SK-N-SH treated with all-trans-retinoic acid at 6 μM for 48 hours (cell line): ENCODE results near the gene ANKRD23.

Source experiments
- ATAC-seq: fragments of 200-7000 bp; cut with Tn5 transposase; 3 replicates; pipeline ENCODE4 v1.9.1; 2020; ENCODE audit warnings: mild to moderate bottlenecking, moderate library complexity
- BACH2 ChIP-seq: fragments of 250-450 bp; sonication (Bioruptor Pico); IDR thresholded peaks from 2 replicates; pipeline ENCODE4 v1.9.0; 2021; ENCODE audit warnings: mild to moderate bottlenecking, borderline replicate concordance
- CREB5 ChIP-seq: fragments of 250-450 bp; sonication (Bioruptor Pico); IDR thresholded peaks from 2 replicates; pipeline ENCODE4 v1.5.1; 2020; ENCODE audit warnings: low read depth, mild to moderate bottlenecking, moderate library complexity
- CSDC2 ChIP-seq: fragments of 250-450 bp; sonication (Bioruptor Pico); IDR thresholded peaks from 2 replicates; pipeline ENCODE4 v1.5.0; 2020; ENCODE audit warnings: mild to moderate bottlenecking, moderate library complexity
- CSRNP3 ChIP-seq: fragments of 250-450 bp; sonication (Bioruptor Pico); IDR thresholded peaks from 2 replicates; pipeline ENCODE4 v1.5.1; 2021; ENCODE audit warnings: mild to moderate bottlenecking, moderate library complexity
- ESRRG ChIP-seq: fragments of 250-450 bp; sonication (Bioruptor Pico); IDR thresholded peaks from 2 replicates; pipeline ENCODE4 v1.6.1; 2021; ENCODE audit warnings: mild to moderate bottlenecking
- GLIS3 ChIP-seq: fragments of 250-450 bp; sonication (Bioruptor Pico); IDR thresholded peaks from 2 replicates; pipeline ENCODE4 v1.5.0; 2020; ENCODE audit warnings: mild to moderate bottlenecking, moderate library complexity
- ISL1 ChIP-seq: fragments of 250-450 bp; sonication (Bioruptor Pico); IDR thresholded peaks from 2 replicates; pipeline ENCODE4 v2.1.2; 2022; ENCODE audit warnings: mild to moderate bottlenecking, moderate library complexity
- OSR1 ChIP-seq: fragments of 250-450 bp; sonication (Bioruptor Pico); IDR thresholded peaks from 2 replicates; pipeline ENCODE4 v1.8.0; 2022; ENCODE audit warnings: moderate library complexity, mild to moderate bottlenecking, inconsistent platforms
- PATZ1 ChIP-seq: fragments of 250-450 bp; sonication (Bioruptor Pico); IDR thresholded peaks from 2 replicates; pipeline ENCODE4 v1.8.0; 2020; ENCODE audit warnings: mild to moderate bottlenecking, moderate library complexity, borderline replicate concordance
- POU6F1 ChIP-seq: fragments of 250-450 bp; sonication (Bioruptor Pico); IDR thresholded peaks from 2 replicates; pipeline ENCODE4 v1.8.0; 2021; ENCODE audit warnings: low read depth, mild to moderate bottlenecking, moderate library complexity, borderline replicate concordance
- PPARA ChIP-seq: fragments of 250-450 bp; sonication (Bioruptor Pico); IDR thresholded peaks from 2 replicates; pipeline ENCODE4 v1.5.0; 2020; ENCODE audit warnings: mild to moderate bottlenecking, borderline replicate concordance
- RARB ChIP-seq: fragments of 250-450 bp; sonication (Bioruptor Pico); IDR thresholded peaks from 2 replicates; pipeline ENCODE4 v1.8.0; 2021; ENCODE audit warnings: mild to moderate bottlenecking, moderate library complexity
- SNAI2 ChIP-seq: fragments of 250-450 bp; sonication (Bioruptor Pico); IDR thresholded peaks from 2 replicates; pipeline ENCODE4 v1.5.0; 2020; ENCODE audit warnings: mild to moderate bottlenecking, moderate library complexity
- TCF4 ChIP-seq: fragments of 250-450 bp; sonication (Bioruptor Pico); IDR thresholded peaks from 2 replicates; pipeline ENCODE4 v1.8.0; 2021; ENCODE audit warnings: mild to moderate bottlenecking, moderate library complexity, borderline replicate concordance
- TOX ChIP-seq: fragments of 250-450 bp; sonication (Bioruptor Pico); IDR thresholded peaks from 2 replicates; pipeline ENCODE4 v1.8.0; 2021; ENCODE audit warnings: mild to moderate bottlenecking, moderate library complexity, borderline replicate concordance
- ZC3H10 ChIP-seq: fragments of 250-450 bp; sonication (Bioruptor Pico); IDR thresholded peaks from 2 replicates; pipeline ENCODE4 v1.5.1; 2021; ENCODE audit warnings: mild to moderate bottlenecking, moderate library complexity
- ZFP3 ChIP-seq: fragments of 250-450 bp; sonication (Bioruptor Pico); IDR thresholded peaks from 2 replicates; pipeline ENCODE4 v1.5.0; 2020; ENCODE audit warnings: mild to moderate bottlenecking, moderate library complexity
- ZNF565 ChIP-seq: fragments of 450-650 bp; formaldehyde crosslinking; conservative IDR thresholded peaks from 2 replicates; pipeline ENCODE4 v1.5.0; 2020; ENCODE audit warnings: low read depth, mild to moderate bottlenecking, moderate library complexity
- ZNF70 ChIP-seq: fragments of 450-650 bp; formaldehyde crosslinking; IDR thresholded peaks from 2 replicates; pipeline ENCODE4 v1.5.0; 2020; ENCODE audit warnings: mild to moderate bottlenecking, moderate library complexity
- ZNF8 ChIP-seq: fragments of 450-650 bp; formaldehyde crosslinking; IDR thresholded peaks from 2 replicates; pipeline ENCODE4 v1.5.0; 2020; ENCODE audit warnings: mild to moderate bottlenecking, moderate library complexity

The ANKRD23 gene

GRCh38 chr2:96866149-96866548 lies 22.3 kb upstream of the ANKRD23 start:
- no peak for TF ChIP-seq RARB
- no peak for TF ChIP-seq ZNF70 (CRISPR knock-in tag)
- TF ChIP-seq ZNF8 (CRISPR knock-in tag), result no peak
- no peak for TF ChIP-seq PPARA (CRISPR knock-in tag)
- no peak for TF ChIP-seq ZC3H10 (CRISPR knock-in tag)
- no peak for TF ChIP-seq PATZ1
- TF ChIP-seq SNAI2 (CRISPR knock-in tag), result no peak
- TF ChIP-seq CREB5 (CRISPR knock-in tag), result no peak
- no peak for TF ChIP-seq CSRNP3 (CRISPR knock-in tag)
- TF ChIP-seq GLIS3, result no peak
- no peak for TF ChIP-seq ISL1 (CRISPR knock-in tag)
- no peak for TF ChIP-seq TCF4 (CRISPR knock-in tag)
- no peak for TF ChIP-seq OSR1 (CRISPR knock-in tag)
- no peak for TF ChIP-seq CSDC2 (CRISPR knock-in tag)
- no peak for TF ChIP-seq POU6F1
- ATAC-seq, result no peak

- ATAC-seq, result no peak
Measured at GRCh38 chr2:96865654-96866053, 21.8 kb upstream of the ANKRD23 start.

More at GRCh38 chr2:96865654-96866053, 21.8 kb upstream of the ANKRD23 start:
- TF ChIP-seq TOX (CRISPR knock-in tag) (no peak), BACH2 (CRISPR knock-in tag) (no peak), CSDC2 (CRISPR knock-in tag) (no peak), ZC3H10 (CRISPR knock-in tag) (no peak), GLIS3 (no peak), ZNF70 (CRISPR knock-in tag) (no peak), ESRRG (CRISPR knock-in tag) (no peak), PATZ1 (no peak), CSRNP3 (CRISPR knock-in tag) (no peak), CREB5 (CRISPR knock-in tag) (no peak), ZFP3 (no peak), ZNF565 (no peak), RARB (no peak), SNAI2 (CRISPR knock-in tag) (no peak)
- TF ChIP-seq, all 23 proteins: peak for 0
